HepG2 (cell line): ENCODE data around the gene TAB2. TPM values are rescaled to one million over a fixed set of nuclear protein-coding genes. Genes with fewer than 3 reads are reported as not detected.
"Not testable (repeated sequence)": the region's sequence is repeated elsewhere in the genome, so short reads cannot be mapped to it uniquely, and the experiment has no call there.

ENCODE experiments used
- ATAC-seq: fragments of 200-7000 bp; cut with Tn5 transposase; 3 replicates; pipeline ENCODE4 v1.9.1; 2020; ENCODE audit warnings: mild to moderate bottlenecking, moderate library complexity
- BruUV-seq: library from RNA; stranded (reverse); fragments of 400-500 nt; replicated peaks from 2 replicates; lab custom pipeline; 2021; lab: Mats Ljungman, UMichigan
- CTCF ChIA-PET: fragments of 300-600 bp; formaldehyde crosslinking; extraction: SDS; loops from one replicate; lab custom pipeline; 2021; ENCODE audit warnings: low total read pairs, inconsistent platforms, low intra/inter-chr PET ratio; lab: Yijun Ruan, JAX
- POLR2A ChIA-PET: fragments of 350-600 bp; sonication (Branson Sonifier 250); formaldehyde crosslinking; loops from one replicate; lab custom pipeline; 2020; ENCODE audit warnings: antibody characterized with exemption, inconsistent platforms; lab: Yijun Ruan, JAX
- DNase-seq: peaks from one replicate; pipeline ENCODE4 v3.0.0-alpha.2; 2015; ENCODE audit warnings: low spot score
- FAIRE-seq: peaks from 3 replicates; lab custom pipeline; 2011; peaks lifted over from hg19 to GRCh38; lab: Jason Lieb, UNC
- H2AFZ ChIP-seq: one replicate; pipeline ENCODE4 v1.6.1; 2011; ENCODE audit warnings: low read length, inconsistent platforms
- H3K27ac ChIP-seq: fragments of 300-600 bp; 3 replicates; pipeline ENCODE4 v1.8.0; 2011; ENCODE audit warnings: mixed run types, mild to moderate bottlenecking, mixed read lengths, low read length, inconsistent platforms; ENCODE audit not compliant: insufficient read depth; ENCODE audit errors: extremely low read length
- H3K27me3 ChIP-seq, 2 experiments: fragments of 200-600 bp in 1 of 2; 2 replicates in 1 of 2; 3 replicates in 1 of 2; pipeline versions ENCODE4 v1.6.0 to v1.8.0; 2011; ENCODE audit warnings: low read length in 2 of 2, mild to moderate bottlenecking in 2 of 2, moderate library complexity in 2 of 2, inconsistent platforms in 1 of 2; ENCODE audit not compliant: insufficient read depth in 2 of 2, control insufficient read depth in 1 of 2
- H3K36me3 ChIP-seq, 2 experiments: fragments of 200-600 bp in 1 of 2; replicated peaks in 1 of 2; 2 replicates in 1 of 2; 3 replicates in 1 of 2; pipeline versions ENCODE4 v1.5.1 to v1.8.0; 2011; ENCODE audit warnings: low read length in 2 of 2, inconsistent platforms in 1 of 2; ENCODE audit not compliant: insufficient read depth in 2 of 2, control insufficient read depth in 1 of 2
- H3K4me1 ChIP-seq: 2 replicates; pipeline ENCODE4 v1.5.1; 2012; ENCODE audit warnings: low read length, inconsistent platforms; ENCODE audit not compliant: insufficient read depth
- H3K4me2 ChIP-seq: 2 replicates; pipeline ENCODE4 v1.6.0; 2011; ENCODE audit warnings: low read depth, low read length, inconsistent platforms
- H3K4me3 ChIP-seq, 3 experiments: fragments of 200-600 bp in 1 of 3; sonication (generic), shearing (Covaris generic) in 1 of 3; replicated peaks in 1 of 3; 2 replicates each; pipeline ENCODE4 v1.5.1; 2011 to 2016; ENCODE audit warnings: low read length in 3 of 3, inconsistent platforms in 2 of 3, low read depth in 2 of 3, mild to moderate bottlenecking in 2 of 3, control low read depth in 1 of 3, mixed read lengths in 1 of 3; ENCODE audit not compliant: insufficient read depth in 1 of 3
- H3K79me2 ChIP-seq: one replicate; pipeline ENCODE4 v1.6.1; 2011; ENCODE audit warnings: low read length, inconsistent platforms; ENCODE audit not compliant: insufficient read depth
- H3K9ac ChIP-seq: 2 replicates; pipeline ENCODE4 v1.6.0; 2011; ENCODE audit warnings: mild to moderate bottlenecking, low read depth, low read length, inconsistent platforms; ENCODE audit not compliant: insufficient read depth
- H3K9me3 ChIP-seq: 2 replicates; pipeline ENCODE4 v1.5.1; 2012; ENCODE audit warnings: mild to moderate bottlenecking, low read length
- H4K20me1 ChIP-seq: 2 replicates; pipeline ENCODE4 v1.6.0; 2011; ENCODE audit warnings: inconsistent platforms, mild to moderate bottlenecking, low read length, moderate library complexity; ENCODE audit not compliant: insufficient read depth
- RBM39 ChIP-seq: fragments of 200-400 bp; formaldehyde crosslinking; IDR thresholded peaks from one replicate; pipeline ENCODE4 v1.6.1; 2018; ENCODE audit warnings: antibody characterized with exemption, mild to moderate bottlenecking, low read depth, low read length; ENCODE audit not compliant: poor library complexity, severe bottlenecking
- ZNF205 ChIP-seq: IDR thresholded peaks from 2 replicates; pipeline ENCODE4 v1.6.1; 2018; ENCODE audit warnings: missing biosample characterization, missing genetic modification reagents
- ZNF883 ChIP-seq: sonication (generic); formaldehyde crosslinking; IDR thresholded peaks from 2 replicates; pipeline ENCODE4 v1.5.1; 2020; ENCODE audit warnings: mild to moderate bottlenecking, missing genetic modification reagents; ENCODE audit errors: not compliant biosample characterization
- WGBS: methylation state at CpG from one replicate; pipeline ENCODE4 v1.1.6; 2017; ENCODE audit warnings: low lambda C conversion rate; 5-methylcytosine and 5-hydroxymethylcytosine counted together
- in situ Hi-C: cut with HindIII; loops from 2 replicates; pipeline ENCODE4 v1.10.0; 2017; ENCODE audit warnings: low pct_unique_long_range_greater_than_20kb; ENCODE audit not compliant: extremely low pct_ligation_motif_present
- intact Hi-C: fragments of 100-400 bp; cut with micrococcal nuclease; formaldehyde crosslinking; loops from one replicate; pipeline ENCODE4 v1.10.0; 2022; ENCODE audit not compliant: unreplicated experiment
- polyA plus RNA-seq, 8 experiments: library from polyadenylated mRNA; depleted of rRNA in 3 of 8; stranded (reverse) in 7 of 8; unstranded in 1 of 8; fragments of >200 nt; fragmentation: Illumina TruSeq in 4 of 8; extraction: Trizol in 4 of 8; gene quantifications; 2 replicates each; pipeline versions ENCODE4 v1.2.1 to v1.2.3, GENCODE V29; 2011 to 2016; ENCODE audit warnings: low read depth in 4 of 8, missing spikeins in 1 of 8, mixed read lengths in 1 of 8; ENCODE audit not compliant: insufficient read depth in 1 of 8
- total RNA-seq, 5 experiments: library from RNA; depleted of rRNA; stranded (reverse); fragments of >200 nt; fragmentation: Illumina TruSeq; extraction: Trizol; gene quantifications; 2 replicates each; pipeline ENCODE4 v1.2.3, GENCODE V29; 2016; ENCODE audit warnings: low read depth in 1 of 5
- TF ChIP-seq, protein P1 (sequence below): sonication (generic); formaldehyde crosslinking; IDR thresholded peaks from 2 replicates; pipeline ENCODE4 v1.4.0; 2020; ENCODE audit warnings: missing genetic modification reagents, borderline replicate concordance
- TF ChIP-seq, protein P2 (sequence below): sonication (generic); formaldehyde crosslinking; IDR thresholded peaks from 2 replicates; pipeline ENCODE4 v1.9.0; 2021; ENCODE audit warnings: missing genetic modification reagents, borderline replicate concordance

Gene TAB2
- total and polyA plus RNA-seq, 2 of the 13 experiments (the other 11 are each of a cell fraction or from before 2014, with no cell fraction given) = 23.7 to 50.2 TPM

DNA sequence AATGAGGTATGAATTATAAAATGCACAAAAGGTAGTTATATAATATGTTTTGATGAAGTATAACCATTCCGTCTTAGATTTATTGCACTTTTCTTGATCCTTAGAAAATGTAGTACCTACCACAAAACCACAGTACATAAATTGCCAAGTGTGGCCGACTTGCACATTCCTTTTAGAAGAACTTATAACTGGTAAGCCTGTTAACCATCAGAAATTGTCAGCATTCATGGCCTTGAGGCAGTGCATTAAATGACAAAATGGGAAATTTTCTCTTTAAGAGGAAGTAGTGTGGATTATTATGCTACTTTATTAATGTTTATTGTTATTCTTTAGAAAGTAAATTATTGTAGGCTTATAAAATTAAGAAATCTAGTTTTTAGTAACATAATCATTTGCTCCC, 29.6 kb downstream of the TAB2 start:
- TF ChIP-seq ZNF205 = no peak
- TF ChIP-seq RBM39 = no peak
- TF ChIP-seq, protein P1, sequence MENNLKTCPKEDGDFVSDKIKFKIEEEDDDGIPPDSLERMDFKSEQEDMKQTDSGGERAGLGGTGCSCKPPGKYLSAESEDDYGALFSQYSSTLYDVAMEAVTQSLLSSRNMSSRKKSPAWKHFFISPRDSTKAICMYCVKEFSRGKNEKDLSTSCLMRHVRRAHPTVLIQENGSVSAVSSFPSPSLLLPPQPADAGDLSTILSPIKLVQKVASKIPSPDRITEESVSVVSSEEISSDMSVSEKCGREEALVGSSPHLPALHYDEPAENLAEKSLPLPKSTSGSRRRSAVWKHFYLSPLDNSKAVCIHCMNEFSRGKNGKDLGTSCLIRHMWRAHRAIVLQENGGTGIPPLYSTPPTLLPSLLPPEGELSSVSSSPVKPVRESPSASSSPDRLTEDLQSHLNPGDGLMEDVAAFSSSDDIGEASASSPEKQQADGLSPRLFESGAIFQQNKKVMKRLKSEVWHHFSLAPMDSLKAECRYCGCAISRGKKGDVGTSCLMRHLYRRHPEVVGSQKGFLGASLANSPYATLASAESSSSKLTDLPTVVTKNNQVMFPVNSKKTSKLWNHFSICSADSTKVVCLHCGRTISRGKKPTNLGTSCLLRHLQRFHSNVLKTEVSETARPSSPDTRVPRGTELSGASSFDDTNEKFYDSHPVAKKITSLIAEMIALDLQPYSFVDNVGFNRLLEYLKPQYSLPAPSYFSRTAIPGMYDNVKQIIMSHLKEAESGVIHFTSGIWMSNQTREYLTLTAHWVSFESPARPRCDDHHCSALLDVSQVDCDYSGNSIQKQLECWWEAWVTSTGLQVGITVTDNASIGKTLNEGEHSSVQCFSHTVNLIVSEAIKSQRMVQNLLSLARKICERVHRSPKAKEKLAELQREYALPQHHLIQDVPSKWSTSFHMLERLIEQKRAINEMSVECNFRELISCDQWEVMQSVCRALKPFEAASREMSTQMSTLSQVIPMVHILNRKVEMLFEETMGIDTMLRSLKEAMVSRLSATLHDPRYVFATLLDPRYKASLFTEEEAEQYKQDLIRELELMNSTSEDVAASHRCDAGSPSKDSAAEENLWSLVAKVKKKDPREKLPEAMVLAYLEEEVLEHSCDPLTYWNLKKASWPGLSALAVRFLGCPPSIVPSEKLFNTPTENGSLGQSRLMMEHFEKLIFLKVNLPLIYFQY = no peak
- TF ChIP-seq ZNF883 (CRISPR knock-in tag) = no peak
- TF ChIP-seq, protein P2, sequence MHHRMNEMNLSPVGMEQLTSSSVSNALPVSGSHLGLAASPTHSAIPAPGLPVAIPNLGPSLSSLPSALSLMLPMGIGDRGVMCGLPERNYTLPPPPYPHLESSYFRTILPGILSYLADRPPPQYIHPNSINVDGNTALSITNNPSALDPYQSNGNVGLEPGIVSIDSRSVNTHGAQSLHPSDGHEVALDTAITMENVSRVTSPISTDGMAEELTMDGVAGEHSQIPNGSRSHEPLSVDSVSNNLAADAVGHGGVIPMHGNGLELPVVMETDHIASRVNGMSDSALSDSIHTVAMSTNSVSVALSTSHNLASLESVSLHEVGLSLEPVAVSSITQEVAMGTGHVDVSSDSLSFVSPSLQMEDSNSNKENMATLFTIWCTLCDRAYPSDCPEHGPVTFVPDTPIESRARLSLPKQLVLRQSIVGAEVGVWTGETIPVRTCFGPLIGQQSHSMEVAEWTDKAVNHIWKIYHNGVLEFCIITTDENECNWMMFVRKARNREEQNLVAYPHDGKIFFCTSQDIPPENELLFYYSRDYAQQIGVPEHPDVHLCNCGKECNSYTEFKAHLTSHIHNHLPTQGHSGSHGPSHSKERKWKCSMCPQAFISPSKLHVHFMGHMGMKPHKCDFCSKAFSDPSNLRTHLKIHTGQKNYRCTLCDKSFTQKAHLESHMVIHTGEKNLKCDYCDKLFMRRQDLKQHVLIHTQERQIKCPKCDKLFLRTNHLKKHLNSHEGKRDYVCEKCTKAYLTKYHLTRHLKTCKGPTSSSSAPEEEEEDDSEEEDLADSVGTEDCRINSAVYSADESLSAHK (CRISPR knock-in tag) = no peak
- CTCF ChIA-PET = no interaction called here
- no peaks in the 10 kb centered on the region for H3K4me1 ChIP-seq
- H3K9me3 ChIP-seq = no peaks in the 10 kb centered on the region
- no peak overlapping the region for H2AFZ ChIP-seq
- 0 out of 2 replicates have a peak, but pooled peaks cover 5% of the 10 kb centered on the region for H4K20me1 ChIP-seq
- H3K9ac ChIP-seq = no peak overlapping the region
- H3K79me2 ChIP-seq = peaks cover 66% of the 10 kb centered on the region
- H3K27ac ChIP-seq = no peak overlapping the region
- no peak for FAIRE-seq
- no peak overlapping the region for H3K4me3 ChIP-seq
- intact Hi-C loops = no loop called here
- in situ Hi-C loops = no loop called here
- POLR2A ChIA-PET = no interaction called here
- ATAC-seq = no peak
- H3K27me3 ChIP-seq = no peaks in the 10 kb centered on the region
- no peak overlapping the region for H3K4me2 ChIP-seq
- BruUV-seq = no TSS peak
- no peak for DNase-seq
- peaks cover 0 to 9% of the 10 kb centered on the region in 2 experiments; a peak in 1 of 5 replicates for H3K36me3 ChIP-seq
- WGBS = 95% methylated on average over 2 of the region's 2 CpGs

DNA sequence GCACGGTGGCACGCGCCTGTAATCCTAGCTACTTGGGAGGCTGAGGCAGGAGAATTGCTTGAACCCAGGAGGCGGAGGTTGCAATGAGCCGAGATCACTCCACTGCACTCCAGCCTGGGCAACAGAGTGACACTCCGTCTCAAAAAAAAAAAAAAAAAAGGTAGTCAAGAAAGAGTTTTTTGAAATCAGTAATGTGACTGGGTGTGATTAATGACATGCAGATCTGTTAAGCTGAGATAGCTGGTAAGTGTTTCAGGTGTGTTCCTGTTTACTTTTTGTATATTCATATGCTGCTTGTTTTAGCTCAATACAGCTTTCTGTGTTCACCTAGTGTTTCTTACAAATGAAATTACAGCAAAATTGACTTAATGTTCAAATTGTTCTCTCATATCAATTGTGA, 31.8 kb downstream of the TAB2 start:
- H3K9ac ChIP-seq, H3K36me3 ChIP-seq, H3K4me2 ChIP-seq, DNase-seq, intact Hi-C loops, H3K9me3 ChIP-seq, H3K27ac ChIP-seq, H2AFZ ChIP-seq, H3K27me3 ChIP-seq, FAIRE-seq, in situ Hi-C loops, BruUV-seq, ATAC-seq, H3K4me3 ChIP-seq, CTCF ChIA-PET: not testable (repeated sequence)
- 98% methylated on average over 6 of the region's 6 CpGs for WGBS
- Histone ChIP-seq H4K20me1 (peaks cover 17% of the 10 kb centered on the region; the same call in 1 of the 2 replicates), H3K4me1 (peaks cover 18% of the 10 kb centered on the region), H3K79me2 (peaks cover 67% of the 10 kb centered on the region)
- POLR2A ChIA-PET = interaction anchor here (1.0 kb wide), 1 partner anchor 14 kb away, joined by 3 read pairs; no protein-coding TSS in a partner anchor
